Liver (tissue), 9 donors: ENCODE data around the gene HIVEP3. TPM values are rescaled to one million over a fixed set of nuclear protein-coding genes. Genes with fewer than 3 reads are reported as not detected.

Source experiments
- DNase-seq: peaks from one replicate; pipeline ENCODE4 v3.0.0-alpha.2; 2017; ENCODE audit warnings: low spot score
- H3K27ac ChIP-seq, 2 donors: one replicate each; pipeline ENCODE4 v1.7.0; 2013; ENCODE audit warnings: inconsistent platforms in 2 of 2, low read length in 2 of 2, control low read depth in 1 of 2, low read depth in 1 of 2, mild to moderate bottlenecking in 1 of 2
- H3K27me3 ChIP-seq, 4 donors: one replicate each; pipeline versions ENCODE4 v1.6.1 to v1.7.0; 2013; ENCODE audit warnings: low read length in 3 of 4, inconsistent platforms in 1 of 4, mild to moderate bottlenecking in 1 of 4, moderate library complexity in 1 of 4; ENCODE audit not compliant: control insufficient read depth in 4 of 4, insufficient read depth in 4 of 4
- H3K36me3 ChIP-seq, 4 donors: one replicate each; pipeline versions ENCODE4 v1.6.1 to v1.7.0; 2013; ENCODE audit warnings: low read length in 3 of 4, mild to moderate bottlenecking in 3 of 4, low read depth in 1 of 4, moderate library complexity in 1 of 4; ENCODE audit not compliant: control insufficient read depth in 4 of 4, insufficient read depth in 3 of 4
- H3K4me1 ChIP-seq, 4 donors: one replicate each; pipeline versions ENCODE4 v1.6.1 to v1.7.0; 2013; ENCODE audit warnings: low read length in 3 of 4, mild to moderate bottlenecking in 3 of 4, moderate library complexity in 1 of 4; ENCODE audit not compliant: control insufficient read depth in 4 of 4, insufficient read depth in 4 of 4
- H3K4me3 ChIP-seq, 3 donors: one replicate each; pipeline versions ENCODE4 v1.6.1 to v1.7.0; 2013; ENCODE audit warnings: low read length in 3 of 3, control low read depth in 1 of 3, low read depth in 1 of 3, mild to moderate bottlenecking in 1 of 3
- H3K9ac ChIP-seq, 2 donors: one replicate each; pipeline ENCODE4 v1.7.0; 2013; ENCODE audit warnings: low read length in 2 of 2, mild to moderate bottlenecking in 2 of 2, moderate library complexity in 2 of 2, control low read depth in 1 of 2, low read depth in 1 of 2
- H3K9me3 ChIP-seq, 4 donors: one replicate each; pipeline versions ENCODE4 v1.6.1 to v1.7.0; 2013; ENCODE audit warnings: low read length in 3 of 4; ENCODE audit not compliant: control insufficient read depth in 4 of 4
- FOXA1 ChIP-seq: IDR thresholded peaks from 2 replicates; pipeline ENCODE4 v1.6.1; 2016; ENCODE audit warnings: antibody characterized with exemption
- FOXA2 ChIP-seq: IDR thresholded peaks from 2 replicates; pipeline ENCODE4 v1.6.1; 2016; ENCODE audit warnings: antibody characterized with exemption
- HNF4A ChIP-seq, 2 donors: conservative IDR thresholded peaks; 2 replicates each; pipeline ENCODE4 v1.6.1; 2016; ENCODE audit warnings: antibody characterized with exemption in 2 of 2, mild to moderate bottlenecking in 2 of 2
- HNF4G ChIP-seq: IDR thresholded peaks from 2 replicates; pipeline ENCODE4 v1.6.1; 2016; ENCODE audit warnings: antibody characterized with exemption
- JUND ChIP-seq, 2 donors: IDR thresholded peaks; 2 replicates each; pipeline ENCODE4 v1.6.1; 2016; ENCODE audit warnings: antibody characterized with exemption in 2 of 2
- NR2F2 ChIP-seq: IDR thresholded peaks from 2 replicates; pipeline ENCODE4 v1.6.1; 2016; ENCODE audit warnings: antibody characterized with exemption
- RAD21 ChIP-seq, 2 donors: IDR thresholded peaks; 2 replicates each; pipeline ENCODE4 v1.6.1; 2016; ENCODE audit warnings: antibody characterized with exemption in 2 of 2, mild to moderate bottlenecking in 2 of 2
- RXRA ChIP-seq, 2 donors: IDR thresholded peaks; 2 replicates each; pipeline ENCODE4 v1.6.1; 2017 to 2018; ENCODE audit warnings: antibody characterized with exemption in 2 of 2, mild to moderate bottlenecking in 1 of 2
- SP1 ChIP-seq: IDR thresholded peaks from 2 replicates; pipeline ENCODE4 v1.6.1; 2018; ENCODE audit warnings: antibody characterized with exemption, mild to moderate bottlenecking
- TAF1 ChIP-seq: conservative IDR thresholded peaks from 2 replicates; pipeline ENCODE4 v1.6.1; 2016; ENCODE audit warnings: antibody characterized with exemption, mild to moderate bottlenecking
- YY1 ChIP-seq: IDR thresholded peaks from 2 replicates; pipeline ENCODE4 v1.6.1; 2016; ENCODE audit warnings: antibody characterized with exemption, mild to moderate bottlenecking
- WGBS: extraction: QIAGEN DNeasy Blood & Tissue Kit; methylation state at CpG from one replicate; pipeline ENCODE4 v1.1.7; 2013; 5-methylcytosine and 5-hydroxymethylcytosine counted together
- polyA plus RNA-seq, 2 donors: library from polyadenylated mRNA; stranded (reverse) in 1 of 2; unstranded in 1 of 2; fragments of 200-250 nt in 1 of 2; fragments of >200 nt in 1 of 2; fragmentation: Nextera tagmentation in 1 of 2; extraction: Ambion mirVana in 1 of 2; gene quantifications; one replicate each; pipeline versions ENCODE4 v1.2.1 to v1.2.3, GENCODE V29; 2013 to 2015
- total RNA-seq, 2 donors: library from RNA; depleted of rRNA; stranded (reverse); fragments of >200 nt; gene quantifications; one replicate each; pipeline ENCODE4 v1.2.3, GENCODE V29; 2014
- TF ChIP-seq, protein P1 (sequence below): IDR thresholded peaks from 2 replicates; pipeline ENCODE4 v1.6.1; 2016; ENCODE audit warnings: antibody characterized with exemption
- TF ChIP-seq, protein P2 (sequence below): IDR thresholded peaks from 2 replicates; pipeline ENCODE4 v1.6.1; 2016; ENCODE audit warnings: antibody characterized with exemption, mild to moderate bottlenecking
- TF ChIP-seq, protein P3 (sequence below): fragments of 150-350 bp; IDR thresholded peaks from 2 replicates; pipeline ENCODE4 v1.5.1; 2017; ENCODE audit warnings: improper control_type of control experiment, low read depth, low read length; ENCODE audit not compliant: missing input control
- TF ChIP-seq, protein P4 (sequence below): IDR thresholded peaks from 2 replicates; pipeline ENCODE4 v1.6.1; 2016; ENCODE audit warnings: antibody characterized with exemption
- TF ChIP-seq, protein P5 (sequence below): IDR thresholded peaks from 2 replicates; pipeline ENCODE4 v1.6.1; 2016; ENCODE audit warnings: antibody characterized with exemption
- donor health status: healthy.
- donor health status: healthy.
- donor health status: healthy.
- donor health status: healthy.
- donor health status: healthy.

HIVEP3 gene
- total and polyA plus RNA-seq, 4 donors = 0.93 to 1.6 (median 1.4) TPM

DNA sequence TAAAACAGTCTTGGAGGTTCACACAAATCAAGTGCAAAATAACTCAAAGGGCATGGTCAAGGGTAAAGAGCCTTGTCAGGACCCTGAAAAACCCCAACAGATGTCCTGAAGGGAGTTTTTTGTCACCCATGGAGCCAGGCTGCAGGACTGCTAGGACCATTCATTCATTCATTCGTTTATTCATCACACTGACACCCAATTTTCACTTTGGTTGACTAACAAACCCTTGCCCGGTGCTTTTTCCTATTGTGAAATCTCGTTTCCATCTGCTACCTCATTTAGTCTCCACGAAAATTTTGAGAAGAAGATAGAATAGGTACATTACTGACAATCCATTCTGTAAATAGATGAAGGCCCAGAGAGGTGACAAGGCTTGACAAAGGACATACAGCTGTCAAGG is 216.0 kb downstream of the HIVEP3 start:
- 85% methylated on average over 4 of the region's 4 CpGs for WGBS
- TF ChIP-seq YY1 (no peak), SP1 (no peak), FOXA1 (no peak), RXRA (IDR thresholded peaks at IDR 0.05) (no peak), HNF4G (no peak), JUND (IDR thresholded peaks at IDR 0.05) (no peak), HNF4A (conservative IDR thresholded peaks at IDR 0.05) (no peak), TAF1 (no peak), NR2F2 (no peak), RAD21 (IDR thresholded peaks at IDR 0.05) (no peak)
- TF ChIP-seq, protein P1, sequence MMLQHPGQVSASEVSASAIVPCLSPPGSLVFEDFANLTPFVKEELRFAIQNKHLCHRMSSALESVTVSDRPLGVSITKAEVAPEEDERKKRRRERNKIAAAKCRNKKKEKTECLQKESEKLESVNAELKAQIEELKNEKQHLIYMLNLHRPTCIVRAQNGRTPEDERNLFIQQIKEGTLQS = no peak
- TF ChIP-seq, protein P2, sequence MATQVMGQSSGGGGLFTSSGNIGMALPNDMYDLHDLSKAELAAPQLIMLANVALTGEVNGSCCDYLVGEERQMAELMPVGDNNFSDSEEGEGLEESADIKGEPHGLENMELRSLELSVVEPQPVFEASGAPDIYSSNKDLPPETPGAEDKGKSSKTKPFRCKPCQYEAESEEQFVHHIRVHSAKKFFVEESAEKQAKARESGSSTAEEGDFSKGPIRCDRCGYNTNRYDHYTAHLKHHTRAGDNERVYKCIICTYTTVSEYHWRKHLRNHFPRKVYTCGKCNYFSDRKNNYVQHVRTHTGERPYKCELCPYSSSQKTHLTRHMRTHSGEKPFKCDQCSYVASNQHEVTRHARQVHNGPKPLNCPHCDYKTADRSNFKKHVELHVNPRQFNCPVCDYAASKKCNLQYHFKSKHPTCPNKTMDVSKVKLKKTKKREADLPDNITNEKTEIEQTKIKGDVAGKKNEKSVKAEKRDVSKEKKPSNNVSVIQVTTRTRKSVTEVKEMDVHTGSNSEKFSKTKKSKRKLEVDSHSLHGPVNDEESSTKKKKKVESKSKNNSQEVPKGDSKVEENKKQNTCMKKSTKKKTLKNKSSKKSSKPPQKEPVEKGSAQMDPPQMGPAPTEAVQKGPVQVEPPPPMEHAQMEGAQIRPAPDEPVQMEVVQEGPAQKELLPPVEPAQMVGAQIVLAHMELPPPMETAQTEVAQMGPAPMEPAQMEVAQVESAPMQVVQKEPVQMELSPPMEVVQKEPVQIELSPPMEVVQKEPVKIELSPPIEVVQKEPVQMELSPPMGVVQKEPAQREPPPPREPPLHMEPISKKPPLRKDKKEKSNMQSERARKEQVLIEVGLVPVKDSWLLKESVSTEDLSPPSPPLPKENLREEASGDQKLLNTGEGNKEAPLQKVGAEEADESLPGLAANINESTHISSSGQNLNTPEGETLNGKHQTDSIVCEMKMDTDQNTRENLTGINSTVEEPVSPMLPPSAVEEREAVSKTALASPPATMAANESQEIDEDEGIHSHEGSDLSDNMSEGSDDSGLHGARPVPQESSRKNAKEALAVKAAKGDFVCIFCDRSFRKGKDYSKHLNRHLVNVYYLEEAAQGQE = no peak
- TF ChIP-seq, protein P3, sequence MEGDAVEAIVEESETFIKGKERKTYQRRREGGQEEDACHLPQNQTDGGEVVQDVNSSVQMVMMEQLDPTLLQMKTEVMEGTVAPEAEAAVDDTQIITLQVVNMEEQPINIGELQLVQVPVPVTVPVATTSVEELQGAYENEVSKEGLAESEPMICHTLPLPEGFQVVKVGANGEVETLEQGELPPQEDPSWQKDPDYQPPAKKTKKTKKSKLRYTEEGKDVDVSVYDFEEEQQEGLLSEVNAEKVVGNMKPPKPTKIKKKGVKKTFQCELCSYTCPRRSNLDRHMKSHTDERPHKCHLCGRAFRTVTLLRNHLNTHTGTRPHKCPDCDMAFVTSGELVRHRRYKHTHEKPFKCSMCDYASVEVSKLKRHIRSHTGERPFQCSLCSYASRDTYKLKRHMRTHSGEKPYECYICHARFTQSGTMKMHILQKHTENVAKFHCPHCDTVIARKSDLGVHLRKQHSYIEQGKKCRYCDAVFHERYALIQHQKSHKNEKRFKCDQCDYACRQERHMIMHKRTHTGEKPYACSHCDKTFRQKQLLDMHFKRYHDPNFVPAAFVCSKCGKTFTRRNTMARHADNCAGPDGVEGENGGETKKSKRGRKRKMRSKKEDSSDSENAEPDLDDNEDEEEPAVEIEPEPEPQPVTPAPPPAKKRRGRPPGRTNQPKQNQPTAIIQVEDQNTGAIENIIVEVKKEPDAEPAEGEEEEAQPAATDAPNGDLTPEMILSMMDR = no peak
- TF ChIP-seq, protein P4, sequence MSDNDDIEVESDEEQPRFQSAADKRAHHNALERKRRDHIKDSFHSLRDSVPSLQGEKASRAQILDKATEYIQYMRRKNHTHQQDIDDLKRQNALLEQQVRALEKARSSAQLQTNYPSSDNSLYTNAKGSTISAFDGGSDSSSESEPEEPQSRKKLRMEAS = no peak
- TF ChIP-seq, protein P5, sequence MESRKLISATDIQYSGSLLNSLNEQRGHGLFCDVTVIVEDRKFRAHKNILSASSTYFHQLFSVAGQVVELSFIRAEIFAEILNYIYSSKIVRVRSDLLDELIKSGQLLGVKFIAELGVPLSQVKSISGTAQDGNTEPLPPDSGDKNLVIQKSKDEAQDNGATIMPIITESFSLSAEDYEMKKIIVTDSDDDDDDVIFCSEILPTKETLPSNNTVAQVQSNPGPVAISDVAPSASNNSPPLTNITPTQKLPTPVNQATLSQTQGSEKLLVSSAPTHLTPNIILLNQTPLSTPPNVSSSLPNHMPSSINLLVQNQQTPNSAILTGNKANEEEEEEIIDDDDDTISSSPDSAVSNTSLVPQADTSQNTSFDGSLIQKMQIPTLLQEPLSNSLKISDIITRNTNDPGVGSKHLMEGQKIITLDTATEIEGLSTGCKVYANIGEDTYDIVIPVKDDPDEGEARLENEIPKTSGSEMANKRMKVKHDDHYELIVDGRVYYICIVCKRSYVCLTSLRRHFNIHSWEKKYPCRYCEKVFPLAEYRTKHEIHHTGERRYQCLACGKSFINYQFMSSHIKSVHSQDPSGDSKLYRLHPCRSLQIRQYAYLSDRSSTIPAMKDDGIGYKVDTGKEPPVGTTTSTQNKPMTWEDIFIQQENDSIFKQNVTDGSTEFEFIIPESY = no peak
- no peaks in the 10 kb centered on the region for H3K9me3 ChIP-seq
- no peak overlapping the region for H3K9ac ChIP-seq
- H3K36me3 ChIP-seq = no peaks in the 10 kb centered on the region
- no peaks in the 10 kb centered on the region for H3K27me3 ChIP-seq
- no peak overlapping the region for H3K4me3 ChIP-seq
- no peak for DNase-seq
- H3K27ac ChIP-seq = no peak overlapping the region
- no peaks in the 10 kb centered on the region for H3K4me1 ChIP-seq

DNA sequence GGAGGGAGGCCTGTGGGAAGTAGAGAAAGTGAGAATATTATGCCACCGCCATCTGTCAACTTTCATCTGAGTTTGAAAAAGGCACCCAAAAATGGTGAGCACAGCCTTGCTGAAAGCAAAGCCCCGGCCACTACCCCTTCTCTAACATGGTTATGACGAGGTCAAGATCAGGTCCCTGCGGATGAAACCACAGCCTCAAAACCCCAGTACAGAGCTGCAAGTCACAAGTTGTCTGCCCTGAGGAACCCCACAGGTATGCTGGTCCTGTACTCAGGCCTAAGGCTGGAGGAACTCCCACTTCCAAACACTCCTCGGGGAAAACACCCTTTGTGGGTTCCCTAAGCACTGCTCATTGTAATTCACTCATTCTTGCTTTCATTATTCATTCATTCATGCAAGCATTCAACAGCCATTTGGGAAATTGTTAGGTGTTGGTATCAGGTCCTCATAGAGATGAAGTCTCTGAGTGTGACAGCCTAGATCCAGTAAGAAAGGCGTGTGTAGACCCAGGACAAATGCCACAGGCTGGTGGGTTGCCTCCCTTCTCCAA is 217.7 kb downstream of the HIVEP3 start:
- no peak for DNase-seq
- no peak overlapping the region for H3K4me3 ChIP-seq
- no peaks in the 10 kb centered on the region for H3K27me3 ChIP-seq
- no peaks in the 10 kb centered on the region for H3K9me3 ChIP-seq
- 93% methylated on average over 6 of the region's 6 CpGs for WGBS
- no peak overlapping the region for H3K27ac ChIP-seq
- no peaks in the 10 kb centered on the region for H3K36me3 ChIP-seq
- TF ChIP-seq, protein P3 = no peak
- TF ChIP-seq, protein P2 = no peak
- TF ChIP-seq RXRA (IDR thresholded peaks at IDR 0.05) (no peak), FOXA2 (no peak)
- TF ChIP-seq, protein P4 = no peak
- TF ChIP-seq, protein P1 = no peak
- no peak overlapping the region for H3K9ac ChIP-seq
- H3K4me1 ChIP-seq = no peaks in the 10 kb centered on the region
